GM12873 (cell line): Measurements from ENCODE around the gene ADAM33.

Source experiments
- TF ChIP-seq, protein P1 (sequence below): IDR thresholded peaks from 2 replicates; pipeline ENCODE4 v1.5.1; 2012; ENCODE audit warnings: low read depth, mild to moderate bottlenecking, moderate library complexity, low read length, control low read depth; ENCODE audit not compliant: insufficient read depth; ENCODE audit errors: missing control alignments

ADAM33 gene

DNA sequence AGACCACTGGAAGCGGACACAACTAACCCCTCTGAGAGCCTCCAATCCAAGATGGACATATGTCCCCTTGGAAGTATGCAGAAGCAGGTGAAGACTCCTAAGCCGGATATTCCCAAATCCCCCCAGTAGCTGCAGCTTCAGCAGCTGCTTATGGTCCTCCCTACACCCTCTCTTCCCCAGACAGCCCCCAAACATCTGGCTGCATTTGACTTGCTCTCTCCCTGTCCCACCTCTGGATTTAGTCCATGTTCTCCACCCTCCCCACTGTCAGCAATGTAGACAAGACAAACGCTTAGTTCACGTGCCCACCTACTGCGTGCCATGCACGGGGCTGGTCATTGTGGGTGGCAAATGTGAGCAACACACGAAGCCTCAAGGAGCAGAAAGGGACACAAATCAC, 4.6 kb upstream of the ADAM33 start:
- TF ChIP-seq, protein P1, sequence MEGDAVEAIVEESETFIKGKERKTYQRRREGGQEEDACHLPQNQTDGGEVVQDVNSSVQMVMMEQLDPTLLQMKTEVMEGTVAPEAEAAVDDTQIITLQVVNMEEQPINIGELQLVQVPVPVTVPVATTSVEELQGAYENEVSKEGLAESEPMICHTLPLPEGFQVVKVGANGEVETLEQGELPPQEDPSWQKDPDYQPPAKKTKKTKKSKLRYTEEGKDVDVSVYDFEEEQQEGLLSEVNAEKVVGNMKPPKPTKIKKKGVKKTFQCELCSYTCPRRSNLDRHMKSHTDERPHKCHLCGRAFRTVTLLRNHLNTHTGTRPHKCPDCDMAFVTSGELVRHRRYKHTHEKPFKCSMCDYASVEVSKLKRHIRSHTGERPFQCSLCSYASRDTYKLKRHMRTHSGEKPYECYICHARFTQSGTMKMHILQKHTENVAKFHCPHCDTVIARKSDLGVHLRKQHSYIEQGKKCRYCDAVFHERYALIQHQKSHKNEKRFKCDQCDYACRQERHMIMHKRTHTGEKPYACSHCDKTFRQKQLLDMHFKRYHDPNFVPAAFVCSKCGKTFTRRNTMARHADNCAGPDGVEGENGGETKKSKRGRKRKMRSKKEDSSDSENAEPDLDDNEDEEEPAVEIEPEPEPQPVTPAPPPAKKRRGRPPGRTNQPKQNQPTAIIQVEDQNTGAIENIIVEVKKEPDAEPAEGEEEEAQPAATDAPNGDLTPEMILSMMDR = no peak

DNA sequence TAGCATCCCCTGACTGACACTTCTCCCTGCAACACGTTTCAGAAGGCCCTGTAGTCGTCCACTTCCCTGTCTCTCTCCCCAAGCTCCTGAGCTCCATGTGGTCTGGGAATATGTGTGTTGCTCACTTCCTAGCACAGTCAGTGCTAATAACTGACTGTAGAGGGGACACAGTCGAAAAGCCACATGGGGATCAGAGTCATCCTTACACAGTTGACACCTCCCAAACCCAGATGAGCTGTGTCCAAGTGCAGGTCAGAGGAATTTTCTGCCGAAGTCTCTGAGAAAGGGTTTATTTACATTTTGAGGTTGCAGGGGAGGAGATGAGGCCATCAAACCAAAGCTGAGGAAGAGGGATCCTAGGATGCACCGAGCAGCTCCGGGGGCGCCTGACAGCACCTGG, 3.5 kb upstream of the ADAM33 start:
- TF ChIP-seq, protein P1 = no peak

DNA sequence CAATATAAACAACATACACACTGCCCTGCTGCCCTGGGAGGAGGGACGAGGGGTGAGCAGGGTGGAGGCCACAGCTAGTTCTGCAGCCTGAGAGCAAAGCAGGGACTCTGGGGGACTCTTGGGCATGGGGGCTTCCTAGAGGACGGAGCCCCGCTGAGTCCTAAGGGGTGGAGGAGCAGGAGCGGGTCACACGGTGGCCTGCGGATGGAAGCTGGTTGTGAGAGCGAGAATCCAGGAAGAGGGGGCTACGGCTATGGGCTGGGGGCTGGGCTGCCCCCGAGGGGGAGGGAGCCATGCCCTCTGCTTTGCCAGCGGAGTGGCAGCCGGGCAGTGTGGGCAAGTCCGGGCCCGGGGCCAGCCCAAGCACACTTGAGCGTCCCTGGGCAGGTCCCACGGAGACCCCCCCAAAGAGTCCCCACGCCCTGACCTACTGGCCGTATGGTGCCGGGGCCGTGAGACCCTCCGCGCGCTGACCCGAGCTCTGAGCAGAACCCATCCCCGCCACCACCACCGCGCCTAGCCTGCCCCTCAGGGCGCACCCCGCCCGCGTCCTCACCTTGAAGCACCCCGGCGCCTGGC, 369 bp downstream of the ADAM33 start:
- TF ChIP-seq, protein P1 = no peak

DNA sequence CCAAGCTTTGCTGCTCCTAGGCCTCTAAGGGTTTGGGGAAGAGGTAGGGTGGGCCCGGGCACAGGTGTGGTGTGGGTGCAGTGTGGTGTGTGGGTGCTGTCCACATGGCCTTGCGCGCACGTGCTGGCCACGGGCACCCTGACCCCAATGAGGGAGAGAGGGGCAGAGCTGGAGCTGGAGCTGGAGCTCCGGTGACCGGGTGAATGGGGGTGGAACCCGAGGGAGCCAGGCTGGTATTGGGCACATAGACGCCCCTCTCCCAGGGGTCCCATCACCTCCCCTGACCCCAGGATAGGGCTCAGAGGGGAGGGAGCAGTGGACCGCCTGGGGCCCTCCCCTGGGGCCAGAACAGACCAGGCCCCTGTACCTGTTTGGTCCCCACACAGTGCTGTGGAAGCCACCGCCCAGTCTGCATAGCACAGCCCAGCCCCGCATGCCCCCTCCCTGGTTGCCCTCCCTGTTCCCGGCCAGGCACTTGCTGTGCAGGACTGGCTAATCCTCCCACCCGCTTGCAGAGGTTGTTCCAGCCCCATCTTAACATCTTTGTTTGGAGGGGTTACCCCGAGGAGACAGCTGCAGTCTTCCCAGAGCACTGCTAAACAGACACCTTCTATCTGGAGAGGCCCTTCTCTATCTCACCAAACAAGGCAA, 984 bp downstream of the ADAM33 start:
- TF ChIP-seq, protein P1 = no peak

DNA sequence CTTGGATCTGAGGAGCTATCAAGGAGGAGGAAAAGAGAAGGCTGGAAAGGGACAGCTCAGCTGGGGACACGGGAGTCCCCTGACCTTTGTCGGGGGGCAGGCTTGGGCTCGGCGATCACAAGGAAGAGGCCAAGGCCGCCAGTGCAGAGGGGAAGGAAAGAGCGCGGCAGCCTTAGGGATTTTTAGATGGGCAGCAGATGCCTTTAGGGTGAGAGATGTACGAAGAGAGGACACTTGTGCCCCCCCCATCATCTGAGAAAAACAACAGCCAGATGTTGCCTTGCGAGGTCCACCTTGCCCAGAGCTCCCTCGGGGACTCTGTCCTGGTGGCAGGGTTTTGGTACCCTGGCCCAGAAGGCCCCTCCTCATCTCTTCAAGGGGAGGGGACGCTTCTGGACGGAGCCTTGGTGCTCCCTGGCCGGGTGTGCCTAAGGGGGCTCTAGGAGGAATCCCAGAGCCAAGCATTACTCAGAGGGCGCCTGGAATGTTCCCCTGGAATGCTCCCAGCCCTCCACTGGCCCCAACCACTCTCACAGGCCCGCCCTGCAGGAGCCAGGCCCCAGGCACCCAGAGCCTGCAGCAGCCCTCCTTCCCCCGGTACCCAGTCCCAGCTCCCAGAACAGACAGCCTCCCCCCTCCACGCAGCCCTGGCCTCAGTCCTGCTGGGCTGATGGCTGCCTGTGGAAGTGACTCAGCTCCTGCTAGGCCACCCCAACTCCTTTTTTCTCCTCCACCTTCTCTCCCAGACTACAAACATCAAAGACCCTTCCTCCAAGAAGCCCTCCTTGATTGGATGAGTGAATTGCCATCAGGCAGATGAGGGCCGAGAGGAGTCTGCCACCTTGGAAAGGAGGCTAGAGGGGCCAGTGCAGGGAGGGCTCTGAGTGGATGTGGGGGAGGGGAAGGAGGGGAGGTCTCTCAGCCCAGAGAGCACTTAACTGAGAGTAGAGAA, 1.8 kb downstream of the ADAM33 start:
- TF ChIP-seq, protein P1 = no peak

DNA sequence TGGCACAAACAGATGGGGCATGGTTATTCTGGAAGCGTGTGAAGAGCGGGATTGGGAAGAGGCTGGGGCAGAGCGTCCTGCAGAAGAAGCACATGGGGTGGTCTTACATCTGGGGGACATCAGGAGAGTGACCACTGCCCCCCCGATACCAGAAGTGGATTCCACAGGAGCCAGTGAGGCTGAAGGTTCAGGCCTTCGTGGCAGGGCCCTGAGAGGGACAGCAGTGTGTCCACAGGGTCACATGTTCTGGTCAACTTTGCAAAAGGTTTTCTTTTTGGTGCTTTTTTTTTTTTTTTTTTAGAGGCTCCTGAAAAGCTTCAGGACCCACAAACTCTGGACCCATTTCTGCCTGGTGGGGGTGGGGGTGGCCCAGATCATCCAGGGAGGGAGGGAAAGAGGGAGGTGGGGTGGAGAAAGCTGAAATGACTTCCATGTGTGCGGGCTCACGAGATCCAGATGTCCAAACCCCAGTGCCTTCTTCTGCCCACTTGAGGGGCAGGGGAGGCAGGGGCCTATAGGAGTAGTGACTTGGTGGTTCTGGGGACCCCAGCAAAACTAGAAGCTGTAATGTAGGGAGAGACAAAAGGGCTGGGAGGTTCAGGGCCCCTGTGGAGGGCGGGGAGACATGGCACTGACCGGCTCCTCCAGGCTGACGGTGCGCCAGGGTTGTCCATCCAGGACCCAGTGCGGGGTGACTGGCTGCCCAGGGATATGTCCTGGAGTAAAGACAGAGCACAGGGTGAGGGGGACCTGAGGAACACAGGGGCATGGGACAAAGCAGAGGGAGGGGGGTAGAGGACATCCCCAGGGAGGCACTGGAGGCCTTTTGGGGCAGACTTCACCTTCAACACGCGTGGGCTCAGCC, 2.7 kb downstream of the ADAM33 start:
- TF ChIP-seq, protein P1 = no peak
